ENCODE results near the gene CELA3B. TPM values are rescaled to one million over a fixed set of nuclear protein-coding genes. Genes with fewer than 3 reads are reported as not detected.
"Not testable (repeated sequence)": the region's sequence is repeated elsewhere in the genome, so short reads cannot be mapped to it uniquely, and the experiment has no call there.

Gene CELA3B
- total RNA-seq, 1 experiment from 2014 or later, result not detected

GRCh38 chr1:21975296-21975695 lies 1.5 kb upstream of the CELA3B start:
- DNase-seq (ENCODE audit: low read depth), result not testable (repeated sequence)

- DNase-seq (ENCODE audit: low read depth), result not testable (repeated sequence)
These were observed 1.4 kb downstream of the CELA3B start for GRCh38 chr1:21978209-21978608.

GRCh38 chr1:21980515-21981220 lies 3.8 kb downstream of the CELA3B start:
- DNase-seq (ENCODE audit: low read depth), result peak; percentile 25

GRCh38 chr1:21981253-21981652 lies 4.4 kb downstream of the CELA3B start:
- DNase-seq (ENCODE audit: low read depth), result not testable (repeated sequence)

GRCh38 chr1:21982122-21982521 lies 5.3 kb downstream of the CELA3B start:
- DNase-seq (ENCODE audit: low read depth), result not testable (repeated sequence)

- not testable (repeated sequence) for DNase-seq (ENCODE audit: low read depth)
These were observed 6.7 kb downstream of the CELA3B start for GRCh38 chr1:21983539-21983938.

- not testable (repeated sequence) for DNase-seq (ENCODE audit: low read depth)
These were observed 9.1 kb downstream of the CELA3B start for GRCh38 chr1:21985893-21986292.

GRCh38 chr1:21986386-21986785 lies 9.6 kb downstream of the CELA3B start:
- not testable (repeated sequence) for DNase-seq (ENCODE audit: low read depth)

GRCh38 chr1:21989672-21990393 lies 13.0 kb downstream of the CELA3B start:
- DNase-seq (ENCODE audit: low read depth), result not testable (repeated sequence)

GRCh38 chr1:21992186-21992585 lies 15.4 kb downstream of the CELA3B start:
- DNase-seq (ENCODE audit: low read depth), result not testable (repeated sequence)

- not testable (repeated sequence) for DNase-seq (ENCODE audit: low read depth)
These were observed 17.9 kb downstream of the CELA3B start for GRCh38 chr1:21994716-21995115.

GRCh38 chr1:21996663-21996970 lies 19.8 kb downstream of the CELA3B start:
- DNase-seq (ENCODE audit: low read depth), result not testable (repeated sequence)

GRCh38 chr1:21997891-21998623 lies 21.2 kb downstream of the CELA3B start:
- not testable (repeated sequence) for DNase-seq (ENCODE audit: low read depth)

GRCh38 chr1:21998624-21999294 lies 21.9 kb downstream of the CELA3B start:
- not testable (repeated sequence) for DNase-seq (ENCODE audit: low read depth)

GRCh38 chr1:21999645-22000044 lies 22.8 kb downstream of the CELA3B start:
- DNase-seq (ENCODE audit: low read depth), result not testable (repeated sequence)

- no peak for DNase-seq (ENCODE audit: low read depth)
These were observed 24.6 kb downstream of the CELA3B start, which contains the start of gene CELA3A for GRCh38 chr1:22001409-22001808. Gene CELA3A, plus strand, starts transcription at chr1:22001657. Its CDS starts 18 bp downstream, at chr1:22001675.

- DNase-seq (ENCODE audit: low read depth), result not testable (repeated sequence)
These were observed 25.6 kb downstream of the CELA3B start for GRCh38 chr1:22002461-22002860.

GRCh38 chr1:22002875-22003274 lies 26.1 kb downstream of the CELA3B start:
- DNase-seq (ENCODE audit: low read depth), result not testable (repeated sequence)

GRCh38 chr1:22003959-22004358 lies 27.1 kb downstream of the CELA3B start:
- not testable (repeated sequence) for DNase-seq (ENCODE audit: low read depth)

GRCh38 chr1:22005261-22006149 lies 28.7 kb downstream of the CELA3B start:
- DNase-seq (ENCODE audit: low read depth), result peak; percentile 37

GRCh38 chr1:22006736-22007135 lies 29.9 kb downstream of the CELA3B start:
- DNase-seq (ENCODE audit: low read depth), result not testable (repeated sequence)
